ENCODE data around the gene B4GALNT4.

GRCh38 chr11:414318-414857, 45.1 kb downstream of the B4GALNT4 start:
- no peak for TF ChIP-seq CTCF (IDR thresholded peaks at IDR 0.05)
- no peak for TF ChIP-seq POLR2A (IDR thresholded peaks at IDR 0.05)
